ENCODE measurements around the gene LZTR1. TPM values are rescaled to one million over a fixed set of nuclear protein-coding genes. Genes with fewer than 3 reads are reported as not detected.
A peak's percentile ranks its signal among the peaks of the same experiment; 100 is the strongest.

Gene LZTR1
- total and polyA plus RNA-seq, 12 donors: 14.7 to 36.5 (median 24.4) TPM

- Histone ChIP-seq H3K27ac (peak overlapping the region in 9 of 10 donors; percentile 49 to 86 (median 69)), H3K9me3 (no peaks in the 10 kb centered on the region), H3K4me3 (peak overlapping the region; percentile 40 to 63 (median 58)), H3K4me1 (peaks cover 11 to 26% (median 20%) of the 10 kb centered on the region in 9 donors), H3K27me3 (no peaks in the 10 kb centered on the region), H3K36me3 (peaks cover 0 to 1% (median 0%) of the 10 kb centered on the region in 9 donors)
- 10% methylated on average over 24 of the region's 24 CpGs for WGBS, 2 donors
- TF ChIP-seq, protein P1, sequence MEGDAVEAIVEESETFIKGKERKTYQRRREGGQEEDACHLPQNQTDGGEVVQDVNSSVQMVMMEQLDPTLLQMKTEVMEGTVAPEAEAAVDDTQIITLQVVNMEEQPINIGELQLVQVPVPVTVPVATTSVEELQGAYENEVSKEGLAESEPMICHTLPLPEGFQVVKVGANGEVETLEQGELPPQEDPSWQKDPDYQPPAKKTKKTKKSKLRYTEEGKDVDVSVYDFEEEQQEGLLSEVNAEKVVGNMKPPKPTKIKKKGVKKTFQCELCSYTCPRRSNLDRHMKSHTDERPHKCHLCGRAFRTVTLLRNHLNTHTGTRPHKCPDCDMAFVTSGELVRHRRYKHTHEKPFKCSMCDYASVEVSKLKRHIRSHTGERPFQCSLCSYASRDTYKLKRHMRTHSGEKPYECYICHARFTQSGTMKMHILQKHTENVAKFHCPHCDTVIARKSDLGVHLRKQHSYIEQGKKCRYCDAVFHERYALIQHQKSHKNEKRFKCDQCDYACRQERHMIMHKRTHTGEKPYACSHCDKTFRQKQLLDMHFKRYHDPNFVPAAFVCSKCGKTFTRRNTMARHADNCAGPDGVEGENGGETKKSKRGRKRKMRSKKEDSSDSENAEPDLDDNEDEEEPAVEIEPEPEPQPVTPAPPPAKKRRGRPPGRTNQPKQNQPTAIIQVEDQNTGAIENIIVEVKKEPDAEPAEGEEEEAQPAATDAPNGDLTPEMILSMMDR (IDR thresholded peaks at IDR 0.05): no peak
- intact Hi-C loops (cut with DNase I): loop anchor here in 1 of 10 donors (10.0 kb wide), 1 partner anchor 99 kb away; the partner anchor contains the start of gene CRKL
- ATAC-seq (peak in 5 of 8 donors; percentile 1 to 7 (median 2)), DNase-seq (no peak)
Measured at GRCh38 chr22:21013657-21014201, 31.6 kb downstream of the LZTR1 start.

DNA sequence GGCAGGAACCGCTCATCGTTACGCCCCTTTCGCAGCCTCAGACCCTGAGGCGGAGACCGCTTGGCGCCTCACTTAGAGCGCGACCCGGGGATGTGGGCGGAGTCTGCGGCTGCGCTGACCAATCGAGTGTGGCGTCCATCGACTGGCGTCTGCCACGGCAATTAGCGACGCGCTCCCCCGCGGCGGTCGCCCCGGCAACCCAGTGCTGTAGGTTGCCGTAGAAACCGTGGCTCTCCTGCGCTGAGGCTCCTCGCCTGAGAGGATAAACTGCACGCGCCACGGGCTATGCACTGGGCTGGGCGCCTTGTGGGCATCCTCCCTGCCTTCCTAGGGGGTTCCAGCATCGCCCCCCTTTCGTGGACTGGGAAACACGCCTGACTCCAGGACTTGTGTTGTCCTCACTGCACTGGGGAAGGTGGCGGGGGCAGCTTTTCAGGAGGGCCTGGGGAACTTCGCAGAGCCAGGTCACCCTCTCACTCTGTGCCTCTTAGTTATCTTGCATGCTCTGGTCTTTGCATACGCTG is 32.2 kb downstream of the LZTR1 start:
- TF ChIP-seq, protein P1 (IDR thresholded peaks at IDR 0.05): no peak
- intact Hi-C loops (cut with DNase I): loop anchor here in 1 of 10 donors (10.0 kb wide), 1 partner anchor 99 kb away; the partner anchor contains the start of gene CRKL
- peak overlapping the region; percentile 40 to 63 (median 58) for H3K4me3 ChIP-seq

GRCh38 chr22:21014726-21015465 is 32.8 kb downstream of the LZTR1 start, which contains the start of gene P2RX6:
Gene P2RX6 (plus strand): TSS chr22:21015165. CDS start chr22:21015175, 10 bp downstream.
- intact Hi-C loops (cut with DNase I): loop anchor here in 1 of 10 donors (5.0 to 10.0 kb wide), 2 partner anchors 37 to 100 kb away; partner anchors contain the start of gene CRKL
- Histone ChIP-seq H3K9me3 (no peaks in the 10 kb centered on the region), H3K36me3 (no peaks in the 10 kb centered on the region), H3K4me3 (peak within 1 kb of the TSS; percentile 40 to 63 (median 58)), H3K27ac (peak within 1 kb of the TSS in 9 of 10 donors; percentile 49 to 86 (median 70)), H3K27me3 (no peaks in the 10 kb centered on the region), H3K4me1 (peaks cover 11 to 26% (median 20%) of the 10 kb centered on the region in 9 donors)
- TF ChIP-seq, protein P1 (IDR thresholded peaks at IDR 0.05): no peak
- ATAC-seq: peak; percentile 40 to 72 (median 64)
- WGBS, 2 donors: 28 to 30% methylated on average over 12 of the region's 12 CpGs
- DNase-seq: peak; percentile 47 to 67

More for the DNA sequence above, 32.2 kb downstream of the LZTR1 start:
- Histone ChIP-seq H3K9me3 (no peaks in the 10 kb centered on the region), H3K4me1 (peaks cover 11 to 26% (median 20%) of the 10 kb centered on the region in 9 donors), H3K27ac (peak overlapping the region in 9 of 10 donors; percentile 49 to 86 (median 70)), H3K27me3 (no peaks in the 10 kb centered on the region), H3K36me3 (no peaks in the 10 kb centered on the region)
- ATAC-seq (peak; percentile 89 to 97 (median 94)), DNase-seq (peak; percentile 91 to 92)
- 1% methylated on average over 40 of the region's 40 CpGs for WGBS, 2 donors

- no peak for DNase-seq
Measured at GRCh38 chr22:21015466-21016006, 33.4 kb downstream of the LZTR1 start.

More at GRCh38 chr22:21015466-21016006, 33.4 kb downstream of the LZTR1 start:
- intact Hi-C loops (cut with DNase I): loop anchor here in 1 of 10 donors (5.0 to 10.0 kb wide), 2 partner anchors 37 to 101 kb away; partner anchors contain the start of gene CRKL
- Histone ChIP-seq H3K27me3 (no peaks in the 10 kb centered on the region), H3K36me3 (no peaks in the 10 kb centered on the region), H3K4me1 (peaks cover 11 to 26% (median 20%) of the 10 kb centered on the region in 9 donors), H3K4me3 (peak overlapping the region in 9 of 10 donors; percentile 7 to 63 (median 58)), H3K27ac (peak overlapping the region in 7 of 10 donors; percentile 49 to 86 (median 72)), H3K9me3 (no peaks in the 10 kb centered on the region)
- TF ChIP-seq, protein P1 (IDR thresholded peaks at IDR 0.05): no peak
- WGBS, 2 donors: 61 to 64% methylated on average over 10 of the region's 10 CpGs
- ATAC-seq: no peak

Data from heart right ventricle (tissue), 16 donors.